ENCODE measurements around the gene KIF5A.
"Not testable (repeated sequence)": the region's sequence is repeated elsewhere in the genome, so short reads cannot be mapped to it uniquely, and the experiment has no call there.

KIF5A gene

GRCh38 chr12:57549909-57550640 lies at the start of gene KIF5A:
Gene KIF5A, plus strand, starts transcription at chr12:57550044. Its CDS starts 228 bp downstream, at chr12:57550272.
- in situ Hi-C loops (cut with HindIII; ENCODE audit: low pct_ligation_motif_present, low sequenced_read_pairs): no loop called here
- Histone ChIP-seq H3K4me3 (ENCODE audit: low read depth, low read length) (peak within 1 kb of the TSS; percentile 59), H3K36me3 (replicated peaks) (no peaks in the 10 kb centered on the region), H3K27ac (no peak within 1 kb of the TSS), H3K27me3 (replicated peaks) (peaks cover 9% of the 10 kb centered on the region)
- no peak for TF ChIP-seq CTCF (IDR thresholded peaks at IDR 0.05; ENCODE audit: low read depth, low read length, missing control alignments)
- no peak for DNase-seq

- Histone ChIP-seq H3K36me3 (replicated peaks) (peaks cover 76% of the 10 kb centered on the region), H3K27me3 (replicated peaks) (no peaks in the 10 kb centered on the region), H3K27ac (no peak overlapping the region), H3K4me3 (ENCODE audit: low read depth, low read length) (no peak overlapping the region)
- DNase-seq: no peak
- no peak for TF ChIP-seq CTCF (IDR thresholded peaks at IDR 0.05; ENCODE audit: low read depth, low read length, missing control alignments)
- in situ Hi-C loops (cut with HindIII; ENCODE audit: low pct_ligation_motif_present, low sequenced_read_pairs): no loop called here
Measured at GRCh38 chr12:57500213-57500612, 49.6 kb upstream of the KIF5A start.

- DNase-seq; in situ Hi-C loops (cut with HindIII; ENCODE audit: low pct_ligation_motif_present, low sequenced_read_pairs); H3K27ac ChIP-seq; H3K4me3 ChIP-seq (ENCODE audit: low read depth, low read length); H3K27me3 ChIP-seq (replicated peaks): not testable (repeated sequence)
- H3K36me3 ChIP-seq (replicated peaks): peaks cover 73% of the 10 kb centered on the region
Measured at GRCh38 chr12:57502311-57502969, 47.4 kb upstream of the KIF5A start.

- in situ Hi-C loops (cut with HindIII; ENCODE audit: low pct_ligation_motif_present, low sequenced_read_pairs); DNase-seq: not testable (repeated sequence)
- H3K36me3 ChIP-seq (replicated peaks): peaks cover 58% of the 10 kb centered on the region
Measured at GRCh38 chr12:57506541-57506940, 43.3 kb upstream of the KIF5A start.

GRCh38 chr12:57507796-57508195 lies 42.0 kb upstream of the KIF5A start:
- in situ Hi-C loops (cut with HindIII; ENCODE audit: low pct_ligation_motif_present, low sequenced_read_pairs); H3K27me3 ChIP-seq (replicated peaks); H3K27ac ChIP-seq; DNase-seq; H3K4me3 ChIP-seq (ENCODE audit: low read depth, low read length): not testable (repeated sequence)
- H3K36me3 ChIP-seq (replicated peaks): peaks cover 62% of the 10 kb centered on the region

More at GRCh38 chr12:57506541-57506940, 43.3 kb upstream of the KIF5A start:
- H3K27me3 ChIP-seq (replicated peaks); H3K4me3 ChIP-seq (ENCODE audit: low read depth, low read length); H3K27ac ChIP-seq: not testable (repeated sequence)

- TF ChIP-seq CTCF (IDR thresholded peaks at IDR 0.05; ENCODE audit: low read depth, low read length, missing control alignments): no peak
- Histone ChIP-seq H3K36me3 (replicated peaks) (peaks cover 62% of the 10 kb centered on the region), H3K27ac (no peak overlapping the region), H3K4me3 (ENCODE audit: low read depth, low read length) (no peak overlapping the region), H3K27me3 (replicated peaks) (no peaks in the 10 kb centered on the region)
- in situ Hi-C loops (cut with HindIII; ENCODE audit: low pct_ligation_motif_present, low sequenced_read_pairs): no loop called here
- DNase-seq: no peak
Measured at GRCh38 chr12:57511161-57511560, 38.7 kb upstream of the KIF5A start.

GRCh38 chr12:57511588-57512325 lies 38.1 kb upstream of the KIF5A start:
- H3K27me3 ChIP-seq (replicated peaks): no peaks in the 10 kb centered on the region
- no peak overlapping the region for H3K27ac ChIP-seq
- H3K36me3 ChIP-seq (replicated peaks): peaks cover 64% of the 10 kb centered on the region
- TF ChIP-seq CTCF (IDR thresholded peaks at IDR 0.05; ENCODE audit: low read depth, low read length, missing control alignments): no peak
- in situ Hi-C loops (cut with HindIII; ENCODE audit: low pct_ligation_motif_present, low sequenced_read_pairs): no loop called here
- no peak for DNase-seq
- no peak overlapping the region for H3K4me3 ChIP-seq (ENCODE audit: low read depth, low read length)
